NCI-H1436 (cell line): ENCODE measurements around the gene DOHH.
"Not testable (repeated sequence)": the region's sequence is repeated elsewhere in the genome, so short reads cannot be mapped to it uniquely, and the experiment has no call there.

Source experiments
- DNase-seq: peaks from one replicate; lab custom pipeline; 2025; lab: John Stamatoyannopoulos, UW

DOHH gene

DNA sequence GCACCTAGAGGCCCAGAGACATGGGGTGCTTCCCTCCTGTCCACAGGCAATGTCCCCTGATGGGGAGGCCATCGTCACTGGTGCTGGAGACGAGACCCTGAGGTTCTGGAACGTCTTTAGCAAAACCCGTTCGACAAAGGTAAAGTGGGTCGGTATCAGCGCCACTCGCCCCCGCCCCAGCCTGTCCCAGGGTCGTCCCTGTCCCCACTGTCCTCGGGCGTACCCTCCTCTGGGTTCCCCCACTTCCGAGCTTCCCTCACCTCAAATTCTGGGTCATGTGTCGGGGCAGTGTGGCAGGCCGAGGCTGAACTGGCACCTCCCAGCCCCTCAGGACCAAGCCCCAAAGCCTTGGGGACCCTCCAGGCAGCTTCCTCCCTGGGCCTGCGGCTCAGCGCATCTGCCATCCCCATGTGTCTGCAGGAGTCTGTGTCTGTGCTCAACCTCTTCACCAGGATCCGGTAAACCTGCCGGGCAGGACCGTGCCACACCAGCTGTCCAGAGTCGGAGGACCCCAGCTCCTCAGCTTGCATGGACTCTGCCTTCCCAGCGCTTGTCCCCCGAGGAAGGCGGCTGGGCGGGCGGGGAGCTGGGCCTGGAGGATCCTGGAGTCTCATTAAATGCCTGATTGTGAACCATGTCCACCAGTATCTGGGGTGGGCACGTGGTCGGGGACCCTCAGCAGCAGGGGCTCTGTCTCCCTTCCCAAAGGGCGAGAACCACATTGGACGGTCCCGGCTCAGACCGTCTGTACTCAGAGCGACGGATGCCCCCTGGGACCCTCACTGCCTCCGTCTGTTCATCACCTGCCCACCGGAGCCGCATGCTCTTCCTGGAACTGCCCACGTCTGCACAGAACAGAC, 34.1 kb upstream of the DOHH start:
- no peak for DNase-seq

DNA sequence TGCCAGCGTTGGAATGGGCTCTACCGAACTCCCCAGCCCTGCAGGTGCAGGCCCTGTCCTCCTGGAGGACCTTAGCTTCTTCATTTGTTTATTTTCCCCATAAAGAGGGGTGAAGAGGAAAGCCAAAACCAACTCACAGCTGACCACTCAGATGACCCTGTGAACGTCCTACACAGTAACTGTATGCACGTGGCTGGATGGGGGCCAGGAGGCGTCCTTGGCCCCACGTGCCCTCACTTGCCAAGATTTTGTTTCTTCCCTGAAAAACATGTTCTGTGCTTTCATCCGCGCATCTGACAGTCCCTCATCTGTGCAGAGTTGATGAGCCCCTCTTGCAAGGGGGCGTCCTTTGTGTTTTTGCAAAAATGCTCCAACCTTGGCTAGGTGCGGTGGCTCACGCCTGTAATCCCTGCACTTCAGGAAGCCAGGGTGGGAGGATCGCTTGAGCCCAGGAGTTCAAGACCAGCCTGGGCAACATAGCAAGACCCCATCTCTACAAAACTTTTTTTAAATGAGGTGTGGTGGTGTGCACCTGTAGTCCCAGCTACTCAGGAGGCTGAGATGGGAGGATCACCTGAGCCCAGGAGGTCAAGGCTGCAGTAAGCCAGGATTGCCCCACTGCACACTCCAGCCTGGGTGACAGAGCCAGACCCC, 33.2 kb upstream of the DOHH start:
- no peak for DNase-seq

DNA sequence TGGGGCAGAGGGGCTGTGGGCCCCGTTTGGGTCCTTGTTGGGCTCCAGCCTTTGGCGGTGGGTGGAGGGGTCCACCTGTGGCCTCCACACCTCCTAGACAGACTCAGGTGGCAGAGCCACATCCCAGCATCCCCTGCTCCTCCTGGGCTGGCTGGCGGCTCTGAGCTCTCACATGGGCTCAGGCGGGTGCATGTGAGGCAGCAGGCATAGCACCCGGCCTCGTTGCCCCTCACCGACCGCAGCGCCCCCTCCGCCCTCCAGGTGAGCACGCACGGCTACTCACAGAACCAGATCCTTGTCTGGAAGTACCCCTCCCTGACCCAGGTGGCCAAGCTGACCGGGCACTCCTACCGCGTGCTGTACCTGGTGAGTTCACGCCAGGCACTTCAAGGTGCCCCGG, 32.6 kb upstream of the DOHH start:
- DNase-seq, result no peak

DNA sequence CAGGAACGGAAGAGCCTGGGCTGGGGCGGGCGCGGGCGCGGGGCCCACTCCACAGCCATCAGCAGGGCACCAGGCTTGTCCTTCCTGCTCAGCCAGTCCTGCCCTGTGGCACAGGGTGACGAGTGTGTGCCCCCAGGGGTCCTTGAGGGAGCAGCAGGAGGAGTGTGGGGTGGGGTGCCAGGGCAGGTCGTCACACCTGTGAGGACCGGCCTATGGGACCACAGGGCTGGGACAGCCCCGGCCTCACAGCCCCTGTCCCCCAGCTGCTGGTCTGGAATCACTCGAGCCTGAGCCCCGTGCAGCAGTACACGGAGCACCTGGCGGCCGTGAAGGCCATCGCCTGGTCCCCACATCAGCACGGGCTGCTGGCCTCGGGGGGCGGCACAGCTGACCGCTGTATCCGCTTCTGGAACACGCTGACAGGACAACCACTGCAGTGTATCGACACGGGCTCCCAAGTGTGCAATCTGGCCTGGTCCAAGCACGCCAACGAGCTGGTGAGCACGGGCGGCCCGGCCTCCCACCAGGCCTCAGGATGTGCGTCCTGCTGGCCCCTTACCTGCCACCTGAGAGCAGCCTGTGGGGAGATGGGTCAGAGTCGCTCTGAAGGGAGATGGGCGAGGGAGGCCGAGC, 31.8 kb upstream of the DOHH start:
- DNase-seq, result no peak

DNA sequence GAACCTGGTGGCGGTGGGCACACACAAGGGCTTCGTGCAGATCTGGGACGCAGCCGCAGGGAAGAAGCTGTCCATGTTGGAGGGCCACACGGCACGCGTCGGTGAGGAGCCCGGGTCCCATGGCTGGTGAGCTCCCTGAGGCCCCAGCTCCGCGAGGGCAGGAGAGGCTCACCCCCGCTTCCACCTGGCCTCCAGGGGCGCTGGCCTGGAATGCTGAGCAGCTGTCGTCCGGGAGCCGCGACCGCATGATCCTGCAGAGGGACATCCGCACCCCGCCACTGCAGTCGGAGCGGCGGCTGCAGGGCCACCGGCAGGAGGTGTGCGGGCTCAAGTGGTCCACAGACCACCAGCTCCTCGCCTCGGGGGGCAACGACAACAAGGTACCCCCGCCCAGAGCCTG, 31.2 kb upstream of the DOHH start:
- DNase-seq, result no peak

DNA sequence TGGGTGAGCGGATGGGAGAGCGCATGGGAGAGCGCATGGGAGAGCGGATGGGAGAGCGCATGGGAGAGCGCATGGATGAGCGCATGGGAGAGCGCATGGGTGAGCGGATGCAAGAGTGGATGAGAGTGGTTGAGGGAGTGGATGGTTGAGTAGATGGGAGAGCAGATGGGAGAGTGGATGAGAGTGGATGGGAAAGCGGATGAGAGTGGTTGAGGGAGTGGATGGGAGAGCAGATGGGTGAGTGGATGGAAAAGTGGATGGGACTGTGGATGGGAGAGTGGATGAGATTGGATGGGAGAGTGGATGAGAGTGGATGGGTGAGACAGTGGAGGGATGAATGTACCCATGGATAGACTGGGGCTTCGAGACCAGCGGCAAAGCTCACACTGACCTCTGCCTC, 29.9 kb upstream of the DOHH start:
- no peak for DNase-seq

DNA sequence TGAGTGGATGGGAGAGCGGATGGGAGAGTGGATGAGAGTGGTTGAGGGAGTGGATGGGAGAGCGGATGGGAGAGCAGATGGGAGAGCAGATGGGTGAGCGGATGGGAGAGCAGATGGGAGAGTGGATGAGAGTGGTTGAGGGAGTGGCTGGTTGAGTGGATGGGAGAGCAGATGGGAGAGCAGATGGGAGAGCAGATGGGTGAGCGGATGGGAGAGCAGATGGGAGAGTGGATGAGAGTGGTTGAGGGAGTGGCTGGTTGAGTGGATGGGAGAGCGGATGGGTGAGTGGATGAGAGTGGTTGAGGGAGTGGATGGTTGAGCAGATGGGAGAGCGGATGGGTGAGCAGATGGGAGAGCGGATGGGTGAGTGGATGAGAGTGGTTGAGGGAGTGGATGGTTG, 28.8 kb upstream of the DOHH start:
- not testable (repeated sequence) for DNase-seq

DNA sequence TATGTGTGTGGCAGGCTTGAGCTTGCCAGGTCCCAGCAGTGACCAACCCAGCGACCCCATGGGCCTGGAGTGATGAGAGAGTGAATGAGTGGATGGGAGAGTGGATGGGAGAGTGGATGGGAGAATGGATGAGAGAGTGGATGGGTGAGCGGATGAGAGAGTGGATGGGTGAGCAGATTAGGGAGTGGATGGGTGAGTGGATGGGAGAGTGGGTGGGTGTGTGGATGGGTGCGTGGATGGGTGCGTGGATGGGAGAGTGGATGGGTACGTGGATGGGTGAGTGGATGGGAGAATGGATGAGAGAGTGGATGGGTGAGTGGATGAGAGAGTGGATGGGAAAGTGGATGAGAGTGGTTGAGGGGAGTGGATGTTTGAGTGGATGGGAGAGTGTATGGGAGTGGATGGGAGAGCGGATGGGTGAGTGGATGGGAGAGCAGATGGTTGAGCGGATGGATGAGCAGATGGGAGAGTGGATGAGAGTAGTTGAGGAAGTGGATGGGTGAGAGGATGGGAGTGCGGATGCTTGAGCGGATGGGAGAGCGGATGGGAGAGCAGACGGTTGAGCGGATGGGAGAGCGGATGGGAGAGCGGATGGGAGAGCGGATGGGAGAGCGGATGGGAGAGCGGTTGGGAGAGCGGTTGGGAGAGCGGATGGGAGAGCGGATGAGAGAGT, 28.2 kb upstream of the DOHH start:
- no peak for DNase-seq

DNA sequence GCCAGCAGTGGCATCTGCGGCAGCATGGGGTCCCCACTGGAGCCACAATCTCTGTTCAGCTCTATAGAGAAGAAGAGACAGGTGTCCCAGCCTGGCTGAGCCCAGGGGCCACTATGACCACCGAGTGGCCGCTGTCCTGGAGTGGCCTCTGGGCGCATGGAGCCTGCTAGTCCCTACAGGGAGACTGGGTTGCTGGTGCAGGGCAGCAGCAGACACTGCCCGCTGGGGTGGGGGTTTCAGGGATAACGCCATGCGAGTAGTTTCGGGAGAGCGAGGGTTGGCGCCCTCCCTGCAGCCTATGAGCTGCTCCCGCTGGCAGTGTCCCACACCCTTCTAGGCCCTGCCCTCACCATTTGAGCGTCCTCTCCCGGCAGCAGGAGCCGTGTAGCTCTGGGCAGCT, 27.6 kb upstream of the DOHH start:
- DNase-seq, result no peak

DNA sequence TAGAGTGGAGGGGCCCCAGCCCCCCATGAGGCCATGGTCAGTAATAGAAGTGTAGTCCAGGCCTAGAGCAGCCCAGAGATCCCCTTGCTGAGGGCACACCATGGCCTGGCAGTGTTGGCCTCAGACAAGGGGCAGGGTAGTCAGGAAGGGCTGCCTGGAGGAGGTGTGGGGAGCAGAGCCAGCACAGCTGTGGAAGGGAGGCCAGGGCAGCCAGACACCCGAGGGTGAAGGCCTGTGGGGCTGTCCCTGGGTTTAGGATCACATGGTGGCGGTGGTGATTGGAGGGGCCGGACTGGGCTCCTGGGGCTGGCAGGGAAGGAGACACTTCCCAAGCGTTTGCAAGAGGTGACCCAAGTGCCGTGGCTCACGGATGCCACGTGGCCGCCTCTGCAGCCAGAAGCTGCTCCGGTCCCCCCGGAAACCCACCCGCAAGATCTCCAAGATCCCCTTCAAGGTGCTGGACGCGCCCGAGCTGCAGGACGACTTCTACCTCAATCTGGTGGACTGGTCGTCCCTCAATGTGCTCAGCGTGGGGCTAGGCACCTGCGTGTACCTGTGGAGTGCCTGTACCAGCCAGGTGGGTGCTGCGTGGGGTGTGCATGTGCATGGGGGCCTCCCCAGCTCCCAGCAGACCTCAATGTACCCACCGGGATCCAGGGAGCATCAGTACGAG, 26.9 kb upstream of the DOHH start:
- no peak for DNase-seq

DNA sequence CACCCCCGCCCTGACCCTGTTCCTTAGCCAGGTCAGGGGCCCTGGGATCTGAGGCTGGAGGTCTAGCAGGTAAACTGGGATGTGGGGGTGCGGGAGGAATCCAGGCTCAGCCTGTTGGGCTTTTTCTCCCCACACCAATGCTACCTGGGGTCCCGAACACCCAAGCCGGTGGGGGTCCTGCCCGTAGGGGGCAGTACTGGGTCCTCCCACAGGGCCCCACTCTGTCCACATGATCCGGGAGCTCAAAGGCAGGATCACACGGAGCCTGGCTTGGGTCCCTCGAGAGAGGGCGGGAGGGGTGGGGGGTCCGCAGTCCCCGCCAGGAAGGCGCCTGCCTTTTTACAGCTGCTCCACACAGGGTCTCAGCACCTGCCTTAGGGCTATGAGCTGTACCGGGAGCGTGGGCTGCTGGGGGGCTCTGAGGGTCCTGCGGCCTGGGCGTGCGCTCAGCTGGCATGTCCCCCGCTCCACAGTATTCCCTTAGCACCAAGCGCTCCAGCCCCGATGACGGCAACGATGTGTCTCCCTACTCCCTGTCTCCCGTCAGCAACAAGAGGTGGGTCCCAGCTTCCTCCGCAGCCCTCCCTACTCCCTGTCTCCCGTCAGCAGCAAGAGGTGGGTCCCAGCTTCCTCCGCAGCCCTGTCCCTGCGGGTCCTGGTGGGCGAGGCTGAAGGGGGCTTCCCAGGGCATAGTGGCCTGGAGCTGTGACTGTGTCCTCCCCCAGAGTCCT, 26.2 kb upstream of the DOHH start:
- DNase-seq, result no peak

DNA sequence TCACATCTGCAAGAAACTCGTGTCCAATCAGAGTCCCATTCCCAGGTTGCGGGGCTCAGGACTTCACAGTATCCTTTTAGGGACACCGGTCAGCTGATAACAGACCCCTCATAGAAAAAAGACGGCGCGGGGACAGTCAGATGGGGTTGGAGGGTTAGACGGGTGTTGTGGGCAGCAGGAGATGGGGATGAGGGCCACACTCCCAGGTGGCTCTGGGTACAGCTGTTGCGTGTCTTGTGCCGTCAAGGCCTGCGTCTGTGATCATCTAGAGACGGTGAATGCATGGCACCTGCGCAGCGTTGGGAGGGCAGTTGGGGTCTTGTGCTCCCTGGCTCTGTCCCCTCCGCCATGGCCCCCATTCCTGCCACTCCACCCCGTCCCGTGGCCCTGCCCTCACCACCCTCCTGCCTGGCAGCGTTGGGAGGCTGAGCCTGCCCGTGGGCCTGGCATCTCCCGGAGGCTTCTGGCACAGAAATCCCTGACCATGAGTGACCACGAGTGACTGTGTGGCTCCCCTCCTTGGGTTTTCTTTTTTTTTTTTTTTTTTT, 24.5 kb upstream of the DOHH start:
- no peak for DNase-seq

DNA sequence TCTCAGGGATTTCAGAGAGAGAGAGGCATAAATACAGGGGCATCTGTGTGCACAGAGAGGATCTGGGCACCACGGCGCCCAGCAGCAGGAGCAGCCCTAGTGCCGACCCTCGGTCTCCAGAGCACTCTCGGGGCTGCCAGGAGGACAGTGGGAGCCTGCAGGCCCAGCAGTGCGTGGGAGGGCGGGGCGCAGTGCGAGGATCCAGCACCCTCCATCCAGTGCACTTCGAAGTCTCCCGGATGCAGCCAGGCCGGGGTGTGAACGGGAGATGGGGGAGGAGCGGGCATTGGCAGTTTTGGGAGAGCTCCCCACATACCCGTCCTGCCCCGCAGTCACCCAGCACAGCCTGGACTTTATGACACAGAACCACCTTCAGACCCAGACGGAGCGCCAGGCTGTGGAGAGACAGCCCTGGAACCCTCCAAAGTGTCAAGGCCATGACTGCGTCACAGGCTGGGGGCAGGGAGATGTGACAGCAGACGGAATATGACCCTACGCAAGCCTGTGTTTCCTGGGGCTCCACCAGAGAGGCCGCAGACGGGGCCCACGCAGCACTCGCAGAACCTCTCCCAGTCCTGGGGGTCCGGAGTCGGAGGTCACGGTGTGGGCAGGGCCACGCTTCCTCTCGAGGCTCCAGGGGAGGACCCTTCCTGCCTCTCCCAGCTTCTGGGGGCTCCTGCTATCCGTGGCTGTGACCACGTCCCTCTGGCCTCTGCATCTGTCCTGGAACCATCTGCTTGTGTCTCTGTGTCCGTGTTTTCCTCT, 23.8 kb upstream of the DOHH start:
- DNase-seq, result no peak

DNA sequence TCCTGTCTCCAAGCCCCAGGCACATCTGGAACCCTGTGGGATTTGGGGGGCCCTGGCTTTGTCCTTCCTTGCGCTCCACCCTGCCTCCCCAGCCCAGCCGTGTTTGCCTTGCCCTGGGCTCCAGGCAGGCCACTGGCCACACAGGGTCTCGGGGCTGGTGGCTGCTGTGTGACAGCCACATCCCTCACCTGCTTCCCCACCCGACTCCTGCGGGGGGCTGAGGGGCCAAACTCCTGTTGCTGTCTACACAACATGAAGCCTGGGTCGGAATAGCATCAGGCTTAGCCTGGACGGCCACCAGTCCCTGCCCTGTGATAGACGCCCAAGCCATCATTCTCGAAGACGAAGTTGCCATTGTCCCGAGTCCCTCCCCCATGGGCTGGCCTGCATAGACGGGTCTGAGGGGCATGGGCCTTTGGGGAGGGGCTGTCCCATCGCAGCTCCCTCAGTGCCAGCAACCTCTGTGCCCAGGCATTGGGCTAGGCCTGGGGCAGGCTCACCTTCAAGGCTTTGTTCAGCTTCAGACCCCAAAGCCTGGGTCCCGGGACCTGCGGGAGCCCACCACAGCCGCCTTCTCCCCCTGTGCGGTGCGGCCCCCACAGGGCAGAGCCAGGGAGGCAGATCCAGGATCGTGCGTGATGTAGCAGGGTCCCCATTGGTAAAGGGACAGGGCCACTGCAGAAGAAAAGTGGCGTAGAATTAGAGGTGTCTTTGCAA, 23.0 kb upstream of the DOHH start:
- DNase-seq, result no peak

DNA sequence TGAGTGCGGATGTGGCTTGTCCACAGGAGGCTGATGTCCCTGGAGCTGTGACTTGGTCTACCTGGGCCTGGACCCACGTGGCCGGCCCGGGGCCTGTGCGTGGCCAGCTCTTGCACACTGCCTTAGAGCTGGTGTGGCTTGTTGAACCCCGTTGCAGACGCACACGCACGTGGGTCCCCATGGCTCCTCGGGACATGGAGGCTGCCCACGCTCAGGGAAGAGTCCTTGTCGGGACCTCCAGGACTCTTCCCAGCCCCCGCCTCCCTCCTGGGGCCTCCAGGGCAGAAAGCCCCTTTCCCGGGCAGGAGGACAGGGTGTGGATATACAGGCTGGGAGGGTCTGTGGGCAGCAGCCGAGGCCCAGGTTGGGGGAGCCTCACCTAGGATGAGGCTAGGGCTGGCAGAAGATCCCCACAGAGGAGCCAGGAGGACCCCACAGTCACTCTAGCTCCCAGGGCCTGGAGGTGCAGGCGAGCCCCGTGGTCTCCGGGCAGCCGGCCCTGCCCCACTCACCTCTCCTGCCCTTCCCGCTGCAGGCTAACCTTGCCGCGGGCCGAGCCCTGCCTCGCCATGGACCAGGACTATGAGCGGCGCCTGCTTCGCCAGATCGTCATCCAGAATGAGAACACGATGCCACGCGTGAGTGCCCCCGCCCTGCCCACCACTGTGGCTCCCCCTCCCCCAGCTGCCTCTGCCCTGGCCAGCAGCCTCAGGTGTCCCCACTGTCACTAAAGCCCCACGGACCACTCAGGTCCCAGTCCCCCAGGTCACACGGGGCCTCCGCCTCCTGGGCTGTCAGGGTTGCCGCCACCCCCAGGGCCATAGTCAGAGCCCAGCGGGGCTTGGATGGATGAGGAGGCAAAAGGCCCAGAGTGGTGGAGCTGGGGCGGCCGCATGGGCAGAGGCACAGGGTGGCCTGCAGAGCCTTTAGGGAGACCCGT, 22.2 kb upstream of the DOHH start:
- DNase-seq, result no peak

DNA sequence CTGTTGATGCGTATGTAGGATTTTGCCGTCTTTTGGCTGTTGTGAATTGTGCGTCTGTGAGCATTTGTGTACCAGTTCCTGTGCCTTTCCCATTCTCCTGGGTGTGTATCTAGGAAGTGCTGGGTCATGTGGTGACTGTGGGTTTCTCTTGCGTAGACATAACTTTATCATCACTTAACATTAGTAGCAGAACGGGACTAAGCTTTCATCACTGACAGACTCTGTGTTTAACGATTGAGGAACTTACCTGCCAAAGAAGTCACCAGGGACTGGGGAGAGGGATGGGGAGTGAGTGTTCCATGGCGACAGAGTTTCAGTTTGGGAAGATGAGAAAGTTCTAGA, 20.6 kb upstream of the DOHH start:
- DNase-seq, result no peak

DNA sequence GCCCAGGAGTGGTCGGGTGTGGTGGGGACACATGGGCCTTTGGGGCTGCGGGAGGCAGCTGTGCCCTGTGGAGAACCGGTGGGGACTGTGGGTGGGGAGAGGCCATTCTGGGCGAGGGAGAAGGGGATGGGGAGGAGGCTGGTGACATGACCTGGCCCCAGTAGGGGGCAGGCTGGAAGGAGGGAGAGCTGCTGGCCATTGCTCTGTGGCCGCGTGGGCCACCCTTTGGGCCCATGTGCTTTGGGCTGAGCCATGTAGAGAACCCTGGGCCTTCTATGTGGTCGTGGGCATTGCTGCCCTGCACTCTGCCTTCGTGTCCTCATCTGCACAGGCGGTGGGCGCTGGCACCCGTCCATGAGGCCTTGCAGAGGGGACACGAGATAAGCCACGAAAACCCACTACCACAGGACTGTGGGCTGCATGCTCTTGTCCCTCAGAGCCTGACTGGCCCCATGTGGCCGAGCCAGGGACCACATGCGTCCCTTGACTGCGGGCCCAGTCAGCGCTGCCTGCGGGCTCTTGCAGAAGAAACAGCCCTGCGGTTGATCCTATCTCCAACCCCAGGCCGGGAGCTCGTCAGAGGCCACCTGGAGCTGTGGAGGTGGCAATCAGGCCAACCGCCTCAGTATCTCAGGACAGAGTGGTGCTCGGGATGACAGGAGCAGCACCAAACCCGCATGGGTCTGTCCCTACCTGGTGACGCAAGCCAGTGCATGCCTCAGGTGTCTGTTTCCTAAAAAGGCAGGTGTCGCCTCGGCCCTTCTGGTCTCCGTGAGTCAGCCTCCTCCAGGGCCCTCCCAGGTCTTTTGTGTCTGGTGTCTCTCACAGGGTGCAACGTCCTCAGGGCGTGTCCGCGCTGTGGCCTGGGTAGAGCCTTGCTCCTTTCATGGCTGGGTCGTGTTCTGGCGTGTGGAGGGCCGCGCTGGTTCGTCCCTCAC, 20.0 kb upstream of the DOHH start:
- DNase-seq, result no peak

DNA sequence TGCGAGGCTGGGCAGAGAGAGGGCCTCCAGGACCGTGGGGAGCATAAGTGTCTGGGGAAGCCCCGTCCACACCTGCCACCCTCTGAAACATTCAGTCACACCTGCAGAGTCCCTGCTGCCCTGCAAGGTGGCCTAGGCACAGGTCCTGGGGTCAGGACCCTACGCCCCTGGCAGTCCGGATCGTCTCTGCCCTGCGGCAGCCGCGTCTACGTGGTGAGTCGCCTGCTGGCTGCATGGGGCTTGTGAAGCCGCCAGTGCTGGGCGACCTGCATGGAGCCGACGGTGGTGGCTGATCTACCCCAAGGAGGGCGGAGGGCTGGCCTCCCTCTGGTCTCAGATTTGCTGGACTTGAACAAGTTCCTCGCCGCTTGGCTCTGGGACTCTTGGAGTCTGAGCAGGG, 18.7 kb upstream of the DOHH start:
- no peak for DNase-seq
